ENCODE results near the gene CLEC20A.

The CLEC20A gene

GRCh38 chr1:178465011-178465410 lies 31.8 kb downstream of the CLEC20A start:
- DNase-seq: no peak

- no peak for DNase-seq
These were observed 32.2 kb downstream of the CLEC20A start for GRCh38 chr1:178464566-178464965.

GRCh38 chr1:178464141-178464540 lies 32.6 kb downstream of the CLEC20A start:
- no peak for DNase-seq

- no peak for DNase-seq
These were observed 35.1 kb downstream of the CLEC20A start for GRCh38 chr1:178461701-178462100.

- no peak for DNase-seq
These were observed 35.7 kb downstream of the CLEC20A start for GRCh38 chr1:178461104-178461503.

GRCh38 chr1:178458203-178458602 lies 38.6 kb downstream of the CLEC20A start:
- DNase-seq: no peak

- DNase-seq: no peak
These were observed 39.1 kb downstream of the CLEC20A start for GRCh38 chr1:178457651-178458050.

GRCh38 chr1:178456472-178456871 lies 40.3 kb downstream of the CLEC20A start:
- no peak for DNase-seq

- no peak for DNase-seq
These were observed 44.8 kb downstream of the CLEC20A start for GRCh38 chr1:178452013-178452412.

- DNase-seq: no peak
These were observed 45.2 kb downstream of the CLEC20A start for GRCh38 chr1:178451529-178451928.

- DNase-seq: no peak
These were observed 45.9 kb downstream of the CLEC20A start for GRCh38 chr1:178450871-178451270.

- no peak for DNase-seq
These were observed 53.8 kb downstream of the CLEC20A start for GRCh38 chr1:178442925-178443324.

- DNase-seq: no peak
These were observed 58.3 kb downstream of the CLEC20A start for GRCh38 chr1:178438432-178438831.

GRCh38 chr1:178436899-178437298 lies 59.9 kb downstream of the CLEC20A start:
- DNase-seq: no peak

GRCh38 chr1:178434899-178435435 lies 61.8 kb downstream of the CLEC20A start:
- no peak for DNase-seq

GRCh38 chr1:178434360-178434759 lies 62.4 kb downstream of the CLEC20A start:
- DNase-seq: no peak
